Hematopoietic multipotent progenitor cell treated with erythropoietin and hydrocortisone succinate and interleukin-3 and kit ligand, for 4 days (in vitro differentiated cells): Measurements from ENCODE around the gene PDE4B.

ENCODE experiments used
- DNase-seq: peaks from one replicate; pipeline ENCODE4 v3.0.0-alpha.2; 2015

Gene PDE4B

DNA sequence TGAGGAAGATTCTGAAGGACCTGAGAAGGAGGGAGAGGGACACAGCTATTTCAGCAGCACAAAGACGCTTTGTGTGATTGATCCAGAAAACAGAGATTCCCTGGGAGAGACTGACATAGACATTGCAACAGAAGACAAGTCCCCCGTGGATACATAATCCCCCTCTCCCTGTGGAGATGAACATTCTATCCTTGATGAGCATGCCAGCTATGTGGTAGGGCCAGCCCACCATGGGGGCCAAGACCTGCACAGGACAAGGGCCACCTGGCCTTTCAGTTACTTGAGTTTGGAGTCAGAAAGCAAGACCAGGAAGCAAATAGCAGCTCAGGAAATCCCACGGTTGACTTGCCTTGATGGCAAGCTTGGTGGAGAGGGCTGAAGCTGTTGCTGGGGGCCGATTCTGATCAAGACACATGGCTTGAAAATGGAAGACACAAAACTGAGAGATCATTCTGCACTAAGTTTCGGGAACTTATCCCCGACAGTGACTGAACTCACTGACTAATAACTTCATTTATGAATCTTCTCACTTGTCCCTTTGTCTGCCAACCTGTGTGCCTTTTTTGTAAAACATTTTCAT is 579.9 kb downstream of the PDE4B start:
- no peak for DNase-seq

DNA sequence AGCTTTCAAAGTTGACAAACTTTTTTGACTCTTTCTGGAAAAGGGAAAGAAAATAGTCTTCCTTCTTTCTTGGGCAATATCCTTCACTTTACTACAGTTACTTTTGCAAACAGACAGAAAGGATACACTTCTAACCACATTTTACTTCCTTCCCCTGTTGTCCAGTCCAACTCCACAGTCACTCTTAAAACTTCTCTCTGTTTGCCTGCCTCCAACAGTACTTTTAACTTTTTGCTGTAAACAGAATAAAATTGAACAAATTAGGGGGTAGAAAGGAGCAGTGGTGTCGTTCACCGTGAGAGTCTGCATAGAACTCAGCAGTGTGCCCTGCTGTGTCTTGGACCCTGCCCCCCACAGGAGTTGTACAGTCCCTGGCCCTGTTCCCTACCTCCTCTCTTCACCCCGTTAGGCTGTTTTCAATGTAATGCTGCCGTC is 580.5 kb downstream of the PDE4B start:
- DNase-seq = peak; percentile 65

DNA sequence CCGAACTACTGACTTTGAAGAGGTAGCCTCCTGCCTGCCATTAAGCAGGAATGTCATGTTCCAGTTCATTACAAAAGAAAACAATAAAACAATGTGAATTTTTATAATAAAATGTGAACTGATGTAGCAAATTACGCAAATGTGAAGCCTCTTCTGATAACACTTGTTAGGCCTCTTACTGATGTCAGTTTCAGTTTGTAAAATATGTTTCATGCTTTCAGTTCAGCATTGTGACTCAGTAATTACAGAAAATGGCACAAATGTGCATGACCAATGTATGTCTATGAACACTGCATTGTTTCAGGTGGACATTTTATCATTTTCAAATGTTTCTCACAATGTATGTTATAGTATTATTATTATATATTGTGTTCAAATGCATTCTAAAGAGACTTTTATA is 581.5 kb downstream of the PDE4B start:
- DNase-seq = no peak

DNA sequence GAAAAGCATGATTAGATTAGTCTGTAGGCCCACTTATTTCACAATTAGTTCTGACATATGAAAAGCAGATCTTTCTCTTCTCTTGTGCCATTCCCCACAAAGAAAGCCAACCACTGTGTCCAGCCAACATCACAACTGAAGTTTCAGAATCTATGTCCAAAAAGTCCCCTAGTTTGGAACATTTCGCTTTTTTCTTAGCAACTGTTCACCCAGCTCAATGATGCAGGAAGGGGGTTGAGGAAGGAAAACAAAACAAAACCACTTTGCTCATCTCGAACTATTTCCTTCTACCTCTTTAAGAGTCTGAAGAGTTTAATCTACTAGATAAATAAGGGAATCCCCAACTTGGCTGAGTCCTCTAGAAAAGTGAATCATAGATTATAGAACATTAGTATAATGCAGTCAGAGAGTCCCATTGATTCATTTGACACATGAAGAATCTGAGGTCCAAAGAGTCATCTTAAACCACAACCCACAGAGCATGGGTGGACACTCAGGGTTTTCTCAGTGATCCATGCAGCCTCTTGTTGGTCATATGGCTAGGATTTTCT is 581.9 kb downstream of the PDE4B start:
- peak; percentile 21 for DNase-seq

DNA sequence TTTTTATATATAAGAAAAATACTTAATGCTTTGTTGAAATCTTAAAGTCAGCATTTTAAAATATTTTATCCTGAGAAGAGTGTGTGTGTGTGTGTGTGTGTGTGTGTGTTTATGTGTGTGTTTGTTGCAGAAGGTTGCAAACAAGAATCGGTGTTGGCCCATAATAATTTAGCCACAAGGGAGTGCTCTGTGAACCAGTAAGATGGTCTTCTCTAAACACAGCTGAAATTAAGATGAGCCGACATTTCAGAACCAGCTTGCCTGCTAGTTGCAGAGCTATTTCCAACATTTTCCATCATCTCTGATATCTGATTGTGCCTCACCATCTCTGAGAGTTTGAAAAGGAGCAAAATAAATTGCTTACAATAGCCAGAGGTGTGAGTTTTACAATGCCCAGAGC is 582.4 kb downstream of the PDE4B start:
- no peak for DNase-seq

DNA sequence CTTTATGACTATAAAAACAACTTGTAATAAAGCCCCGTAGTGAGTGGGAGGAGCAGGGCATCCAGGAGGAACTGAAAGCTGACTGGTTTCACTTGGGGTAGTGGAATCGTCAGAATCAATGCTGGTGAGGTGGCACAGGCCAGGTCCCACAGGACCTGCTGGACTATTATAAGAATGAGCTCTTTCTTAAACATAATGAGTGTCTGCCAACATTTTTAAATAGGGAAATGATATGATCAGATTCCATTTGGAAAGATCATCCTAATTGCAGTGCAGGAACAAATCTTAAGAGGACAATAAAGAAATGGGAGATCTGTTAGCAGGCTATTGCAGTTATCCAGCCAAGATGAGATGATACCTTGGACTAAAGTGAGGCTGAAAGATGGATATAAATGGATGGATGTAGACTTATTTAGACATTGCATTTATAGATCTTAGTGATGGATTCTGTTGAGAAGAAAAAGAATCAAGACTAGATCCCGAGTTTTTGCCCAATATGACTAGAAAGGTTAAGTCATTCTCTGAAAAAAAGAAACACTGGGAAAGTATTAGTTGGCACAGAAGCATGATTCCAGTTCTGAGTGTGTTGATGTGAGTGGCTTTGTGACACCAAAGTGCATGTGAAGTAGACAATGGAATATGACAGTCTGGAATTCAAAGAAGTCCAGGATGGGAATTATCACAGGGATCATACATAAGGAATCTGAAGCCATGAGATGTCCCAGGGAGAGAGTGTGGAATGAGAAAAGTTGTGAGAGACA is 587.9 kb downstream of the PDE4B start:
- peak; percentile 27 for DNase-seq

DNA sequence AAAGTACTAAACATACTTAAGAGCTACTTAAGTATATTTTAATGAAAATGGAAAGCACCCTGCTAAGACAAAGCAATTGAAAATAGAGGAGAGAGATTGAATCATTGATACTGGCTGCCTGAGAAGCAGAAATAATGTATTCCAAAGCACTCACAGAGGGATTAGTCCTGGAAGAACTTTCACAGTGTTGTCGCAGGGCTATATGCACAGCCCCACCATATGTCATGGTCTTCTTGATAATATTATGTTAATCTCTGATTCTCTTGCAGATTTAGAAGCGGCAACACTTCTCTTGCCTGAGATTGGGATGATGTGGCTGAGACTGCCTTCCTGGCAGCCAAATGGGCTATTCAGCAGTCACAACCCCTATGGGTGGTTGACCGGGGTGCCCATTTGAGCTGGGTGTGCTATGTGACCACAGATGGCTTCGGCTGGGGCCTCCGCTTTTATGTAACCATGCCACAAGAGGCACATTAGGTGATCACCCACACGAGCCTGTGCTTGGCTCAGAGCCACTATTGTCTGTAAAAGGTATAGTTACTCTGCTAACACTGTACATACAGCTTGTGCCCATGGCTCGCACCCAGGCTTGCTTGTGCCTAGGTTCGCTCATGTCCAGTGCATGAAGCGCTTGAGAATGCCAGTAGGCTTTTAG is 589.1 kb downstream of the PDE4B start:
- no peak for DNase-seq

DNA sequence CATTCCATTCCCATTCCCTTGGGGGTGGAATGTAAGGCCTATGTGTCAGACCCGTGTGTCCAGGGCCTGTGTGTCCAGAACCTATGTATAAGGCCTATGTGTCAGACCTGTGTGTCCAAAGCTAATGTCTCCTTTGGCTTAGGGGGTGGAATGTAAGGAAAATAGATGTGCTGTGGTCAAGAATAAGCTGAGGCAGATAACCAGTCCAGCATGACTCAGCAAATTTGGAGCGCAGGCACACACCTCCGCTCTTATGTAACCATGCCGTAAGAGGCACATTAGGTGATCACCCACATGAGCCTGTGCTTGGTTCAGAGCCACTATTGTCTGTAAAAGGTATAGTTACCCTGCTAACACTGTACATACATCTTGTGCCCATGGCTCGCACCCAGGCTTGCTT is 590.5 kb downstream of the PDE4B start:
- peak; percentile 39 for DNase-seq

DNA sequence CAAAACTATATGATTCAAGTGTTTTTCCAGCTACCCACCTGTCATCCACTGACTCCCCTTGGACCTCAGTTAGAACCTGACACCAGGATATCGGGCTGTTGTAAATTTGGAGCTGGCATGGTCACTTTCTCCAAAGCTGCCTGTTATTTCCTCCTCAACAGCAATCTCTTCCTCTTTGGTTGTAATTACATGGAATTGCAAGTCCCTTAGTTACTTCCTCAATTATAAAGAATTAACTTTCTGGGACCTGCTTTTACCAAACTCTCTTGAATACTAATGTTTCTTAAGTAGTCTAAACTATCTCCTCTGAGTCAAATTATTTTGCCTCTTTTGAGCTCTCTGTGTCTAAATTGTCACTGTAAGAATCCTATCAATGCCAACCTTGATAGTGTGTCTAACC is 590.9 kb downstream of the PDE4B start:
- DNase-seq = peak; percentile 18

DNA sequence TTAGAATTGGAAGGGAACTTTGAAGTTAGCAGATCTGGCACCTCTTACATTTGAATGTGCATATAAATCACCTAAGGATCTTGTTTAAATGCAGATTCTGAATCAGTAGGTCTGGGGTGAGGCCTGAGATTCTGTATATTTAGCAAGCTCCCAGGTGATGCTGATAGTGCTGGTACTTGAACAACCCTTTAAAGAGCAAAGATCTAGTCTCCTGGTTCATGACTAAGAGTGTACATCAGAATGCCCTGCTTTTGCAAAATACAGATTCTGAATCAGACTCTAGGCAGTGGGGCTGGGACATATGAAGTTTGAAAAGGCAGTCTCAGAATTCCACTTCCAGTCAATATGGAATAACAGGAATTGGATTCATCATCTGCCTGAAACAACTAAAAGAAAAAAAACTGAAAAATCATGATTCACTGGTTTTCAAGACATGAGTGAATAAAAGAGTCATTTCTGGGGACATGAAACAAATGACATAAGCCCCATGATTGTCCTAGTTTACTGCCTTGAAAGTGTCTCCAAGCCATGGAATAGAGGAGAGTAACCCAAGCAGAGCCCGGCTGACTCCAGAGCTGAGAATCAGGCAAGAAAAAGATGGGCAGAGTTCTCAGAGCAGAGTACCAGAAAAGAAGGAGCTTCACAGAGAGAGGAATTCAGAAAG is 591.7 kb downstream of the PDE4B start:
- no peak for DNase-seq

DNA sequence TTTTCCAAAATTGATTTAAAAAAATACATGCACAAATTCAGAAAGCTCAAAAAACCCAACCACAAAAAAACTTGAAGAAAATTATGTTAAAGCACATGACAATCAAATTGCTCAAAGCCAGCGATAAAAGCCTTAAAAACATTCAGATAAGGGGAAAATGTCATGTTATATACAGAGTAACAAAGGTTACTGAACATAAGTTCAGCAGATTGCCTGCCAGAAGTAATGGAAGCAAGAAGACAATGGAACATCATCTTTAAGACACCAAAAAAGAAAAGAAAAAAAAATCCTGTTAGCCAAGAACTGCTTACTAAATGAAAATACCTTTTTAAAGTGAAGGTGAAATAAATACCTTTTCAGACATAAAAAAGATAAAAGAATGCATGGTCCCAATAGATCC is 594.0 kb downstream of the PDE4B start:
- DNase-seq = peak; percentile 22

DNA sequence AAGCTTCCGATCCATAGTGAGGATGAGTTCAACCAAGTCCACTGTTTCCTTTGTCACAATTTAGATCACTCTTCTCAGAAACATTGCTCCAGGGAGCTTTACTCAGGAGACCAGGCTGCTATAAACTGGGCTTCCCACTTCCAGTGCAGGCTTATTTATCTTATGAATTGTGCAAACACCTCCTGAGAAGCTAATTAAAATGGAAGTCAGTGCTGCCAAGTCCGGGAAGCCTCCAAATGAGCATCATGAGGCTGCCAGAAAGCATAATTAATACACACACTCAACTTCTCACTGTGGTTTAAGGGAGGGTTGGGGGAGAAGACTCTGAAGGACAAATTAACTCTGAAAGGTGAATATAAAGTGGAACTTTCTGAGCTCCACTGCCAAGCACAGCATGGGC is 596.2 kb downstream of the PDE4B start:
- no peak for DNase-seq

DNA sequence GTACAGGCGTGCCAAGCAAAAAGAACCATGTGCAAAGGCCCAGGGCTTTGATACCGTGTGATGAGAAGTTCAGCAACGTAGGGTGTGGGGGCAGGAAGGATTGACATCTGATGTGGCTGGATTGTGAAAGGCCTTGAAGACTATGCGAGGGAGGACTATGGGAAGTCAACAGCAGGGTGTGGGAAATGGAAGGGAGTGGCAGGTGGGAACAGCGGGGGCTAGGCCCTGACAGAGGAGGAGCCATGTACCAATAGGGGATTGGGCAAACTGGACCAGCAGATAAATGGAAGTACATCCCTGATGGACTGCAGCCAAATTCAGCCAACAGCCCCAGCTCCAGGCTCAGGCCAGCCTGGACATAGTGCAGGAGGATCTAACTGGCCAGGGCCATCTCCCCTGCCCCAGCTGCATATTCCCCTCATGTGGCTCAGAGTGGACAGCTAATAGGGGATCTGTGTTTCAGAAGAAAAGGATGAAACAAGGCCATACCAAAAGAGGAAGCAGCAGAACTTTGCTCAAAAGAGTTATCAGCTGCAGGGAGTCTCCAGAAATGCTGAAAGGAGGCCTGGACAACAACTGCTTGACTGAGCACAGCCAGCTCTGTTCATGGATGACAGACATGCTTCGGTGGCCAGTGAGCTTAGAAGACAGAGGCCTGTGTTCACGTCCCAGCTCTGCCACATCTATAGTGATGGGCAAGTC is 601.0 kb downstream of the PDE4B start:
- DNase-seq = peak; percentile 52

DNA sequence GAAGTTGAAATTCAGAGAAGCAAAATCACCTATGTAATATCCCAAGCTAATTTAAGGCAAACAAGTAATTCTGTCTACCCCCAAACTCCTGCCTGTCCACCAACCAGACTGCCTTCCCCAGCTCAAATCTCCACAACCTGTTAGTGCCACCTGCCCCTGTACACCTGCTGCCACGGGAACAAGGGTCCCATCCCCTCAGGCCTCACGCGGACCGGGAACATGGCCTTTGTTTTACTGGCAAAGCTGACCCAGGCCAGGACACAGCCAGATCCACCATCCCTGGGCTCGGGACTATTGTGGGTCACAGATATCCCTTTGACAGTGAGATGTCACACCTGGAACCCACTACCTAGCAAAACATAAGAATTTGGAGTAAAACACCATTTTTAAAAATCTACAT is 601.9 kb downstream of the PDE4B start:
- no peak for DNase-seq

DNA sequence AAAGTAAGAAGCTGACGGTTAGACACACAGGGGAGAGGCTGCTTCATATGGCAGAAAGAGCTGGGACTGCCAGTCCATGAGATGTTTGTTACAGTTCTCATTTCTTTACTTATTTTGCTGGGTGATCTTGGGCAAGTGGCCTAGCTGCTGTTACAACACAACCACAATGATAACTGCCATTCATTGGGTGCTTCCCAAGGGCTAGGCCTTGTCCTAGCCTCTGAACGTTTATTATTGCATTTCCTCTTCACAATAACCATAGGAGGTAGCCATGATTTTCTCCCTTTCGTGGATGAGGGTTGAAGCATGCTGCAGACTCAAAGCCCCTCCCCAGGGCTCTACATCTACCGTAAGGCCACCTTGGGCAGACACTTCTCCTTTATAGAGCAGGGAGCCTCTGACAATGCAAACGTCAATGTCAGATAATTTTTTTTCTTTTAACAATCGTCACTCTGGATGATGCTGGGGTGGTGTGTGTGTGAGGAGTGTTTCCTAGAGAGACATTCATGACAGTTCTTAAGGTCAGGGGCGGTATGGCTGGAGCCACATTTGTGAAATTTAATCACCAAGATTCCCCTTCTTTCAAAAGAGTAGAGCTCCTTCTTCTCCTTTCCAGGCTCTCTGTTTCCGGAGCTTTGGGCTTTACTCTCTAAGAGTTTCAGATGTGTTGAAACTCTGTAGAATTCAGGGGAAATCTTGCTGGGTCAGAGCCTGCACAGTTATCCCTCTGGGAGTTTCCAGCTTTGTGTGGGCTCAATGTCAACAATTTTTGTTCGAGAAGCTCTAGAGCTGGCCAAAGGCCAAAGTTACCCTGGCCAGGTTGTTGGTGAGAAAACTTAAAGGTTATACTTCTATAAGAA is 602.7 kb downstream of the PDE4B start:
- DNase-seq = peak; percentile 60

DNA sequence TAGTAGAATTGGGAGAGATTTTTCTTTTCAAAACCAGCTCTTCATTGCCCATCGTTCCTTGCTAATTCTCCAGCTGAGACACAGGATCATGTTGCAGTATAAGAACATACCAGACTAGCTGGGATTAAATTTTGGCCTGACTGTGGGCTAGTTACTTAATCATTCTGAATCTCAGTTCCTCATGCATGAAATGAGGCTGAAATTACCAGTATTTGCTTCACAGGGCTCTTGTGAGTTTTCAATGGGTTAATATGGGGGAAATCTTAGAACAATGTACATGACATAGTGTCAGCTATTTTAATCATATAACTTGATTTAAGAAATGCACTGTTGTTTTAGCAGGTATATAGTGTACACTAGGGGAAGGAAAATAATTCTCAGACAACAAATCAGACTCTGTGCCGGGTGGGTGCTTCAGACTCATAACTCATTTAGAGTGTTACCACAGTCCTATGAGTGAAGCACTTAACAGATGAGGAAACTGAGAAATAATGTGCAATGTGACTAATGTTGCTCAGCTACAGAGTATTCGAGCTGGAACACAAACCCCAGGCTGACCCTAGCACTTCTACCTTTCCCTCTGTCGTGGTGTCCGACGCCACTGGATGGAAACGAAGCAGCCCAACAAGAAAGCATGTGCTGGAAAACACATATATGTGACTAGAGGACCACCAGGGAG is 603.7 kb downstream of the PDE4B start:
- no peak for DNase-seq

DNA sequence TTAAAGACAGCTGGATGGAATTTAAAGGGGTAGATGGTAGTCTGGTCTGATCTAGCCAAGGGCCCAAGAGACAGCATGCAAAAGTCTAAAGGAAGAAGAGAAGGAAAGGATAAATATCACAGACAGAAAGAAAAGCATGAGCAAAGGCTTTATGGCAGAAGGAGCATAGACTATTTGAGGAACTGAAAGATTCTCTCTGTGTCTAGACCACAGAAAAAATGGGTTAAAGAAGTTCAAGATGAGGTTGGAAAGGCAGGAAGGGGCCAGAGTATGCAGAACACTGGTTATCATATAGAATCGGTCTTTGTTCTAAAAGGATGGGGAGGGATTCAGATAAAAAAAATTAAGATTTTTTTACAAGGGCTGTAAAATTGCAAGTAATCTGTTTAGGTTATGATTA is 604.5 kb downstream of the PDE4B start:
- peak; percentile 43 for DNase-seq

DNA sequence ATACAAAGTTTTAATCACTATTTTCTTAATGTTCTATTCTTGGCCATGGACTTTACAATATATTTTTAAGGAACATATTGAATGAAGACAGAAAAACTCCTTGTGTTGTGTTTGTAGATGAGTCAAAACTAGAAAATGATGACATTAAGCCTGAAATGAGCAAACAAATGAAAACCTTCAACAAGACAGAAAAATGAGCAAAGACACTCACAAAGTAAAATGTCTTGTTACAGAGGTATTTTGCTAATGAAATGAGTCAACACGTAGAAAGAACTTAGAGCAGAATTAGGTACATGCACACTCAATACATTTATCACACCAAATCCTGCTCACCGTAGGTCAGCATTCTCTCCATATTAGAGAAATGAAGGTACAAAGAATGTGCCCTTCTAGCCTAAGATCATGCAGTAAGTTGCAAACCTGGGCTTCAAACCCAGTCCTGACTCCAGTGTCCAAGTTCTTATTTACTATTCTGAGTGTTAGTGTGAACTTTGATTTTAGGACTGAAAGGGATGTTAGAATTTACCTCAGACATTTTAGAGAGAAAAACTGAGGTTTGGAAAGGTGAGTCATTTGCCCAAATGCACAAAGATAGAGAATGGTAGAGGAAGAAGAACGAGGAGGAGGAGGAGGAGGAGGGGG is 607.3 kb downstream of the PDE4B start:
- no peak for DNase-seq

DNA sequence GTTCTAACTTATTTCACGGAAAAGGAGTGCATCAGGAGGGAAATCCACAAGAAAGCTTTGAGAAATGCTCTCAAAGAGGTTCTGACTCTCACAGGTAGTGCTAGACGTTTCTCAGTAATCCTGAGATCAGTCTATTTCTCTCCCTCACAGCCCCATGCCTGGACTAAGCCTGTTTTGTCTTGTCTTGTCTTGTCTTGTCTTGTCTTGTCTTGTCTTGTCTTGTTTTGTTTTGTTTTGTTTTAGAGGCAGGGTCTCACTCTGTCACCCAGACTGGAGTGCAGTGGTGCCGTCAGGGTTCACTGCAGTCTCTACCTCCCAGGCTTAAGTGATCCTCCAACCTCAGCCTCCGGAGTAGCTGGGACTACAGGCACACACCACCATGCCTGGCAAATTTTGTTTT is 608.0 kb downstream of the PDE4B start:
- DNase-seq = no peak

DNA sequence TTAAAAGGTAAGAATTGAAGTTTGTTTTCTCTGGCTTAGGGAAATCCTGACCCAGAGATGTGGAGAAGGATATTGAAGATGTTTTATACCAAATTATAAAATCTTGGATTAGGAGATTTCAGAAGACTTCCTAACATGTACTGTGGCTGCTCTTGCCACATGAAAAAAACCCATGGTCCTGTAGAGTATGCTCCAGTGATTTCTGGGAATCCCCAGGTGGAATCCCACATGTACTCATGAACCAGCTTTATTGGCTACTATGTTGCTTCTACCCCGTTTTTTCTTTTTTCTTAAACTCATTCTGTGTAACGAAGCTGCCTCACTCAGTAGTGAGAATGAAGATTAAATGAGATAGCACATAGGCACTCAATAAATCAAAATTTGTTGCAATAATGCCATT is 608.5 kb downstream of the PDE4B start:
- DNase-seq = no peak

DNA sequence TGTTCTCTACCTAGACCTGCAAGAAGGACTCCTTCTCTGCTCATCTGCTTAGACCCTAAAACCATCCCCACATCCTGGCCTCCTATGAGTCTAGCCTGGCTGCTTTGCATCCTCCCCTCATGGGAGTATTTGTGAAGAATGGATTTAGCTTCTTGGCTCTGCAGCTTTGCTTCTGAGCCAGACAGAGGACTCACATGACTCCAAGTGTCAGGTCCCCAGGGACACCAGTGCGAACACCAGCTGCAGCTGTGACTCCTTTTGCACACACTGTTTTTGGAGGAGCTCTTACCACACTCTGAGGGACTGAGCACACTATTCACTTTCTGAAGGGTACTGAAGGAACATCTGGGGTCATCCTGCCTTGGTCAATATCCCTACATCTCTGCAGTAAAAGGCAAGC is 609.5 kb downstream of the PDE4B start:
- DNase-seq = no peak
